ENCODE measurements around the gene PTPRS.

- no peak for TF ChIP-seq POLR2A (IDR thresholded peaks at IDR 0.05)
- TF ChIP-seq CTCF (IDR thresholded peaks at IDR 0.05) = no peak
These were observed 39.8 kb upstream of the PTPRS start for GRCh38 chr19:5380215-5380919.

All from thyroid gland (tissue), 4 donors.